ENCODE results near the gene ARHGAP33. TPM values are rescaled to one million over a fixed set of nuclear protein-coding genes. Genes with fewer than 3 reads are reported as not detected.
"Not testable (repeated sequence)": the region's sequence is repeated elsewhere in the genome, so short reads cannot be mapped to it uniquely, and the experiment has no call there.

Gene ARHGAP33
- total and polyA plus RNA-seq, 2 experiments from 2014 or later, result 11.6 to 22.1 TPM

DNA sequence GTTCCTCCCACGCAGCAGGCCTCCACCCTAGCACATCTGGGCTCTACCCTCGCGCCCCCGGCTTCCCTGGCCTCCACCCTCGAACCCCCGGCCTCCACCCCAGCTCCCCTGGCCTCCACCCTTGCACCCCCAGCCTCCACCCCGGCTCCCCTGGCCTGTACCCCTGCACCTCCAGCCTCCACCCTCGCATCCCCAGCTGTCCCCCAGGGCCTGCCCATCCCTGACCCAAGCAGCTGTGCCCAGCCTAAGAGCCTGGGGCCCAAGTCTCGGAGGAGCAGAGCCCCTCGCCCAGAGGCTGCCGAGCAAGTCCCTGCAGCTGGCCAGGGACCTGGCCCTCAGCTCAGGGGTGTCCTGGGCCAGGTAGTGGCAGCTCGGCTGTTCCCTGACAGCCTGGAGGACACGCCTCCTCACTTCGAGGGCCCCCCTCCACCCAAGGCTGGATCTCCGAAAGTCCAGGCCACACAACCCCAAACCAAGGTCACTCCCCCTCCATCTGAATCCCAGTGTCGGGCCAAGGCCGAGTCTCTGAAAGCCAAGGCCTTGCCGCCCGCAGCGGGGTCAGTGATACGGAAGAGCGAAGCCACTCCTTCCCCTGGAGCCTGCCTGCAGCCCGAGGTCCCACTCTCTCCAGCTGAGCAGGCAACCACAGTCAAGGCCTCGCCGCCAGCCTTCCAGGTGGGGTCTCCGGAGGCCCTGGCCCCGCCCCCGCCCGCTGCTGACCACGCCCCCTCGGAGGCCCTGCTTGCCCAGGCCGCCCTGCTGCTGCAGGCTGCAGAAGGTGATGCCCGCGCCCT lies 7.9 kb upstream of the ARHGAP33 start:
- no peaks in the 10 kb centered on the region; the same call in 1 of the 2 replicates for H3K27me3 ChIP-seq (ENCODE audit: insufficient read depth)
- DNase-seq (ENCODE audit: low spot score) (peak; percentile 94), ATAC-seq (peak; percentile 95)
- TF ChIP-seq POLR2AphosphoS5 (IDR thresholded peaks at IDR 0.05; ENCODE audit: low read depth), result peak; percentile 40
- no peak for TF ChIP-seq CTCF (conservative IDR thresholded peaks at IDR 0.05; ENCODE audit: low read depth in 2 of 2)
- TF ChIP-seq NANOG (IDR thresholded peaks at IDR 0.05; ENCODE audit: borderline replicate concordance), result no peak
- TF ChIP-seq EZH2 (IDR thresholded peaks at IDR 0.05; ENCODE audit: low read depth, unreplicated experiment), result no peak
- H3K36me3 ChIP-seq (ENCODE audit: insufficient read depth), result no peaks in the 10 kb centered on the region
- H3F3A ChIP-seq (replicated peaks; ENCODE audit: low read depth), result 0 out of 2 replicates have a peak, but pooled peaks cover 4% of the 10 kb centered on the region
- Mint-ChIP-seq H3K27ac (no peak overlapping the region), H3K27me3 (ENCODE audit: insufficient read depth, low read depth, poor library complexity) (peaks cover 4% of the 10 kb centered on the region), H3K36me3 (ENCODE audit: low read depth) (peaks cover 19% of the 10 kb centered on the region), H3K4me3 (peak overlapping the region; percentile 57; the same call in 2 of the 3 replicates), H3K4me1 (peaks cover 10% of the 10 kb centered on the region), H3K9me3 (no peaks in the 10 kb centered on the region)
- H4K20me1 ChIP-seq (replicated peaks; ENCODE audit: insufficient read depth), result no peaks in the 10 kb centered on the region; the same call in none of the 2 replicates
- peaks cover 8% of the 10 kb centered on the region; the same call in 1 of the 2 replicates for H3K4me1 ChIP-seq (ENCODE audit: insufficient read depth)
- no peak overlapping the region for H3K27ac ChIP-seq (ENCODE audit: low read depth)
- H2AFZ ChIP-seq, result no peak overlapping the region
- H3K79me2 ChIP-seq (replicated peaks; ENCODE audit: insufficient read depth), result no peaks in the 10 kb centered on the region
- H3K9me2 ChIP-seq (ENCODE audit: insufficient read depth), result no peaks in the 10 kb centered on the region
- peak overlapping the region; percentile 73 for H3K4me2 ChIP-seq
- H3K4me3 ChIP-seq, result peak overlapping the region; percentile 41; the same call in 1 of the 2 replicates

- no peak overlapping the region for H3K27ac ChIP-seq (ENCODE audit: low read depth)
- no peaks in the 10 kb centered on the region for H3K9me3 Mint-ChIP-seq
Observed at GRCh38 chr19:35768082-35768421, 7.3 kb upstream of the ARHGAP33 start.

DNA sequence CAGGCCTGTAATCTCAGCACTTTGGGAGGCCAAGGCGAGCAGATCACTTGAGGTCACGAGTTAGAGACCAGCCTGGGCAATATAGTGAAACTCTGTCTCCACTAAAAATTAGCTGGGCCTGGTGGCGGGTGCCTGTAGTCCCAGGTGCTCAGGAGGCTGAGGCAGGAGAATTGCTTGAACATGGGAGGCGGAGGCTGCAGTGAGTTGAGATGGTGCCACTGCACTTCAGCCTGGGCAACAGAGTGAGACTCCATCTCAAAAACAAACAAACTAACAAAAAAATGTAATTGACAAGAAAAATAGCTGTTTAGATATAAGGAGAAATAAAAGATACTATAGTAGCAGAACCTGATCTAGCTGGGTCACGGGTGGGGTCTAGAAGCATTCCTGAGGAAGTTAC lies 3.0 kb upstream of the ARHGAP33 start:
- not testable (repeated sequence) for H3K27ac ChIP-seq (ENCODE audit: low read depth); H3K9me3 Mint-ChIP-seq; H3K27ac Mint-ChIP-seq; H3F3A ChIP-seq (replicated peaks; ENCODE audit: low read depth); H3K9me2 ChIP-seq (ENCODE audit: insufficient read depth); DNase-seq (ENCODE audit: low spot score); H3K4me3 Mint-ChIP-seq; H3K36me3 ChIP-seq (ENCODE audit: insufficient read depth); H2AFZ ChIP-seq; H3K79me2 ChIP-seq (replicated peaks; ENCODE audit: insufficient read depth); H3K4me2 ChIP-seq; H4K20me1 ChIP-seq (replicated peaks; ENCODE audit: insufficient read depth); ATAC-seq; H3K4me3 ChIP-seq; H3K36me3 Mint-ChIP-seq (ENCODE audit: low read depth)
- H3K27me3 Mint-ChIP-seq (ENCODE audit: insufficient read depth, low read depth, poor library complexity), result peaks cover 18% of the 10 kb centered on the region
- Histone ChIP-seq H3K27me3 (ENCODE audit: insufficient read depth) (peaks cover 14% of the 10 kb centered on the region), H3K4me1 (ENCODE audit: insufficient read depth) (peaks cover 24% of the 10 kb centered on the region)
- H3K4me1 Mint-ChIP-seq, result peaks cover 35% of the 10 kb centered on the region

More at GRCh38 chr19:35768082-35768421, 7.3 kb upstream of the ARHGAP33 start:
- H3K4me1 ChIP-seq (ENCODE audit: insufficient read depth), result peaks cover 8% of the 10 kb centered on the region; the same call in 1 of the 2 replicates
- H3K9me2 ChIP-seq (ENCODE audit: insufficient read depth), result no peaks in the 10 kb centered on the region
- no peak overlapping the region for H2AFZ ChIP-seq
- Mint-ChIP-seq H3K4me3 (0 out of 3 replicates have a peak overlapping the region, but pooled peaks have one; percentile 23), H3K27ac (0 out of 2 replicates have a peak overlapping the region, but pooled peaks have one; percentile 36), H3K4me1 (peaks cover 10% of the 10 kb centered on the region), H3K27me3 (ENCODE audit: insufficient read depth, low read depth, poor library complexity) (peaks cover 4% of the 10 kb centered on the region), H3K36me3 (ENCODE audit: low read depth) (peaks cover 19% of the 10 kb centered on the region)
- peak overlapping the region; percentile 73 for H3K4me2 ChIP-seq
- H3K79me2 ChIP-seq (replicated peaks; ENCODE audit: insufficient read depth), result no peaks in the 10 kb centered on the region
- DNase-seq (ENCODE audit: low spot score) (no peak), ATAC-seq (no peak)
- H3K36me3 ChIP-seq (ENCODE audit: insufficient read depth), result no peaks in the 10 kb centered on the region
- H3K27me3 ChIP-seq (ENCODE audit: insufficient read depth), result peaks cover 4% of the 10 kb centered on the region; the same call in 1 of the 2 replicates
- H3F3A ChIP-seq (replicated peaks; ENCODE audit: low read depth), result 0 out of 2 replicates have a peak, but pooled peaks cover 4% of the 10 kb centered on the region
- peak overlapping the region; percentile 41; the same call in 1 of the 2 replicates for H3K4me3 ChIP-seq
- no peaks in the 10 kb centered on the region; the same call in none of the 2 replicates for H4K20me1 ChIP-seq (replicated peaks; ENCODE audit: insufficient read depth)
- no peak for TF ChIP-seq STAT1 (IDR thresholded peaks at IDR 0.05; ENCODE audit: unreplicated experiment)
- TF ChIP-seq CREB1 (CRISPR knock-in tag; IDR thresholded peaks at IDR 0.05; ENCODE audit: low read depth), result no peak
- no peak for TF ChIP-seq CTCF (conservative IDR thresholded peaks at IDR 0.05; ENCODE audit: low read depth in 2 of 2)
- no peak for TF ChIP-seq EZH2phosphoT487 (IDR thresholded peaks at IDR 0.05; ENCODE audit: unreplicated experiment)

Measured in GM23338 (cell line).